NCI-H526 treated with DMSO at 0.1 percent for 48 hours (cell line): Measurements from ENCODE around the gene HDAC4.
A peak's percentile ranks its signal among the peaks of the same experiment; 100 is the strongest.
"Not testable (repeated sequence)": the region's sequence is repeated elsewhere in the genome, so short reads cannot be mapped to it uniquely, and the experiment has no call there.

Experiments used
- DNase-seq: peaks from one replicate; lab custom pipeline; 2025; lab: John Stamatoyannopoulos, UW

HDAC4 gene

GRCh38 chr2:239186516-239187357, 214.1 kb downstream of the HDAC4 start:
- DNase-seq: no peak

DNA sequence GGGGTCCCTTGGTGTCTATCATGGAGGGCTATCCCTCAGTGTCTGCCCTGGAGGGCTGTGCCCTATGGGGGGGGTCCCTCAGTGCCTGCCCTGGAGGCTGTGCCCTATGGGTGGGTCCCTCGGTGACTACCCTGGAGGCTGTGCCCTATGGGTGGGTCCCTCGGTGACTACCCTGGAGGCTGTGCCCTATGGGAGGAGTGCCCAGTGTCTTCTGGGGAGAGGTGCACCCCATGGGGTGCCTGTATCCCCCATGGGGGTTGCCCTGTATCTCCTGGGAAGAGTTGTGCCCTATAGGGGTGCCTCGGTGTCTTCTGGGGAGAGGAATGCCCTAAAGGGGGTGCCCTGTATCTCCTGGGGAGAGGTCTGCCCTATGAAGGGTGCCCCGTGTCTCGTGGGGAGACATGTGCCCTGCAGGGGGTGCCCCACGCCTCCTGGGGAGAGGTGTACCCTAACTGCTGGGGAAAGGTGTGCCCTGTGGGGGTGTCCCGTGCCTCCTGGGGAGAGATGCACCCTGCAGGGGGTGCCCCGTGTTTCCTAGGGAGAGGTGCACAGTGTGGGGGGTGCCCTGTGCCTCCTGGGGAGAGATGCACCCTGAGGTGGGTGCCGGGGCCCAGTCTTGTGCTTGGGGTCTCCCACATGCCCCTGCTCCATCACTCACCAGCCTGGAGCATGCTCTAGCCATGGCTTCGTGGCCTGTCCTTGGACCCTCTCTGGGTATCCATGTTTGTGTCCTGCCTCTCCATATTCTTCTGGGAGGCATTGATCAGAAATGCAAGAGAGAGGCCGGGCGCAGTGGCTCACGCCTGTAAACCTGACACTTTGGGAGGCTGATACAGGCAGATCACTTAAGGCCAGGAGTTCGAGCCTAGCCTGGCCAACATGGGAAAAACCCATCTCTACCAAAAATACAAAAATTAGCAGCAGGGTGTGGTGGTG, 215.6 kb downstream of the HDAC4 start:
- DNase-seq: no peak

DNA sequence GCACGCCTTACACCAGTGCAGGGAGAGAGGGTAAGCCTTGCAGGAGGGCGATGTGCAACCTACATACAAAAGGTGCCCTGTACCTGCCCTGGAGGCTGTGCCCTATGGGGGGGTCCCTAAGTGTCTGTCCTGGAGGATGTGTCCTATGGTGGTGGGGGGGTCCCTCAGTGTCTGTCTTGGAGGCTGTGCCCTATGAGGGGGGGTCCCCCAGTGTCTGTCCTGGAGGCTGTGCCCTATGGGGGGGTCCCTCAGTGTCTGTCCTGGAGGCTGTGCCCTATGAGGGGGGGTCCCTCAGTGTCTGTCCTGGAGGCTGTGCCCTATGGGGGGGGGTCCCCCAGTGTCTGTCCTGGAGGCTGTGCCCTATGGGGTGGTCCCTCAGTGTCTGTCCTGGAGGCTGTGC, 216.6 kb downstream of the HDAC4 start:
- DNase-seq: no peak

- no peak for DNase-seq
Observed at GRCh38 chr2:239182981-239183791, 217.6 kb downstream of the HDAC4 start.

GRCh38 chr2:239181903-239182581, 218.8 kb downstream of the HDAC4 start:
- DNase-seq: peak; percentile 47

DNA sequence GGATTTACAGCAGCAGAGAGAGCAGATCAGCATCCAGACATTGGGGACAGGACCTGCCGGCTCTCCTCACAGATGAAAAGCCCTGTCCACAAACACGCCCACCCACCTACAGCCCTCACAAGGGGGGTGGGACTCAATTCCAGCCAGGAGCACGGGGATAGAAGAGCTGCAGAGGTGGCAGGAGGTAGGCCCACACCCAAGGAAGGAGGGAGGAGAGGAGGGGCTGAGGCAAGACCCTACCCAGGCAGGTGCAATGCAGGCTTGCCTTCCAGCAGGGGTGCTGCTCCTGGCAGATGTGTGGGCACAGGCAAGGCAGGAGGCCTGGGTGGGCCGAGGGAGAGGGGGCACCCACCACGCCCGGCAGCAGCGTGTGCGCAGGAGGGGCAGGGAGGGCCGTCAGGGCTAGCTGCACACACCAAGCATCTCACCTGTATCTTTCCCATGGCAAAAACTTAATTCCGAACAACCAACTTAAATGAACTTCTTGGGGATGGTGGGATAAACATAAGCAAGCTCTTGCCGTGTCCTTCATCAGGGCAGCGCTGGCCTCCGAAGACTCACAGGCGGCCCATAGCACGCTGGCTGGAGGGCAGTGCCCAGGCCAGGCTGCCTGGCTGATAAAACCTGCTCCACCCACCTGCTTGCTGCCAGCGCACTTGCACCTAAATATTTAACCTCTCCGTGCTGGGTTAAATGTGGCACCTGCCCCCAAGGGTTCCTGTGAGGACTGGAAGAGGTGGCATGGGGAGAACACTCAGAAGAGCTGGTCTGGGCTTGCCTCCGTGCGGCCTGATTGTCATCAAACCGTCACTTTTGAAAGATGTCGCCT, 219.5 kb downstream of the HDAC4 start:
- DNase-seq: no peak

GRCh38 chr2:239180526-239181073, 220.2 kb downstream of the HDAC4 start:
- no peak for DNase-seq

DNA sequence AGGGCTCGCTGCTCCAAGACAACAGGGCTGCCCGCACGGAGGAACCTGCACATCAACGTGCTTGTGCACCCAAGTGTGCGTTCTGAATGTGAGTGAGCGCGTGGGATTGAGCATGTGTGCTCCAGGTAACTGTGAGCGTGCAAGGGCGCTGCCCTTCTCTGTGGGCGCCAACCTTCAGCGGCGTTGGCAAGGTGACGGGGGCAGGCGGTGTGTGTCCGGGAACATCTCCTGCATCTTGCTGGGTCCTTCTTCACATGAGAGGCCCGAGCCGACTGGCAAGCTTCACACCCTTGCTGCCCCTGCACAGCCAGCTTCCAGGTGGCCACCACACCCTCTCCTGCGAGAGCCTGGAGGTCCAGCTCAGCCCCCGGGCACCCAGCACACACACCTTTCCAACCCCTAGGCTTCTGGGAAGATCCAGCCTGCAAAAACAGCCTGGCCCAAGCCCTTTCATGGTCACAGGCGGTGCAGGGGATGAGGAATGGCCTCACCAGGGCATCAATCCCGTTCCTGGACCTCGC, 220.9 kb downstream of the HDAC4 start:
- DNase-seq: no peak

- DNase-seq: no peak
Observed at GRCh38 chr2:239178954-239179353, 221.9 kb downstream of the HDAC4 start.

DNA sequence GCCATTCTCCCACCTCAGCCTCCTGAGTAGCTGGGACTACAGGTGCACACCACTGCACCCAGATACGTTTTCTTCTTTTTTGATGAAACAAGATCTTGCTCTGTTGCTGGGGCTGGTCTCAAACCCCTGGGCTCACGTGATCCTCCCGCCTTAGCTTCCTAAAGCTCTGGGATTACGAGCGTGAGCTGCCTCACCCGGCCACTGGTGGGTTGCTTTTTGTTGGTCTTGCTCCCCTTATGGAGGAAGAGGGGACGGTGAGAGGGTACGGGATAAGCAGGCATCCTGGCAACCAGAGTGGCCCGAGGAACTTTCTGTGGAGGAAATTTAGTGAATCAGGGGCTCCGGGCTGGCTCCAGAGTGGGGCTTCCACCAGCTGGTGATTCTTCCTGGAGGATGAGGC, 222.3 kb downstream of the HDAC4 start:
- DNase-seq: no peak

DNA sequence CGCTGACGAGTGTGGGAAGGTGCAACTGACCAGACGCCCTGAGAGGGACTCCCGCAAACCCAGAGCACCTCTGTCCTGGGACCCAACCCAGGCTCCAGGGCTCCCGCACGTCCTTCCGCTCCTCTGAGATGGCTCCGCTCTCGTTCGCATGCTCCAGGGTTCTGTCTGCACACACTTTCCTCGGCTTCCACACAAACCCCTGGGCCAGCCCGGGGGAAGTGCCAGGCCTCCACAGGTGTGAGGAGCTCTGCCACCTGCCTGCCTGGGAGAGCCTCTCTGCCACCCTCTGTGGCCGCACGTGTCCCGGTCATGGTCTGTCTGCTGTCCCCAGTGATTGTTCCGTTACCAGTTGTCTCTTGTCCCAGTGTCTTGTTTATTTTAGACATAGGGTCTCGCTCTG, 222.9 kb downstream of the HDAC4 start:
- no peak for DNase-seq

GRCh38 chr2:239177325-239177724, 223.5 kb downstream of the HDAC4 start:
- no peak for DNase-seq

DNA sequence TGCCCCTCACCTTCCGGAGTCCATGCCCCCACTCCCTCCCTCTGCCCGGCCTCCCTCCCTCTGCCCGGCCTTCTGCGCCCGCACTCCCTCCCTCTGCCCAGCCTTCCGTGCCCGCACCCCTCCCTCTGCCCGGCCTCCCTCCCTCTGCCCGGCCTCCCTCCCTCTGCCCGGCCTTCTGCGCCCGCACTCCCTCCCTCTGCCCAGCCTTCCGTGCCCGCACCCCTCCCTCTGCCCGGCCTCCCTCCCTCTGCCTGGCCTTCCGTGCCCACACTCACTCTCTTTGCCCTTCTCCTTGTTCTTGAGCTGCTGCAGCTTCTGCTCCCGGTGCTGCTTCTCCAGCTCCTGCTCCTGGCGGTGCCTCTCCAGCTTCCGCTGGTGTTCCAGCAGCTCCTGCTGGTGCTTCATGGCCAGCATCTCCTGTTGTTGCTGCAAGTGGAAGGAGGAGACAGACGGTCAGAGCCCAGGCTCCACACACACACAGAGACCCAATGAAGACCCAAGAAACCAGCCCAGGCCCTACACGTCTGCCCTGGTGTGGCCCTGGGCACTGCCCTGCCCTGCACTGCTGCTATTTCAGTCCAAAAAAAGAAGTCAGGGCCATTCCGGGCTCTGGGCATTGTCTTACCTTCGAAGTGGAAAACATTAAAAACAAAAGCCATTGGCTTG, 224.5 kb downstream of the HDAC4 start:
- DNase-seq: not testable (repeated sequence)

- no peak for DNase-seq
Observed at GRCh38 chr2:239175181-239175580, 225.6 kb downstream of the HDAC4 start.

GRCh38 chr2:239173301-239173700, 227.5 kb downstream of the HDAC4 start:
- DNase-seq: no peak

GRCh38 chr2:239171643-239172042, 229.2 kb downstream of the HDAC4 start:
- DNase-seq: no peak

GRCh38 chr2:239169311-239170048, 231.3 kb downstream of the HDAC4 start:
- no peak for DNase-seq

DNA sequence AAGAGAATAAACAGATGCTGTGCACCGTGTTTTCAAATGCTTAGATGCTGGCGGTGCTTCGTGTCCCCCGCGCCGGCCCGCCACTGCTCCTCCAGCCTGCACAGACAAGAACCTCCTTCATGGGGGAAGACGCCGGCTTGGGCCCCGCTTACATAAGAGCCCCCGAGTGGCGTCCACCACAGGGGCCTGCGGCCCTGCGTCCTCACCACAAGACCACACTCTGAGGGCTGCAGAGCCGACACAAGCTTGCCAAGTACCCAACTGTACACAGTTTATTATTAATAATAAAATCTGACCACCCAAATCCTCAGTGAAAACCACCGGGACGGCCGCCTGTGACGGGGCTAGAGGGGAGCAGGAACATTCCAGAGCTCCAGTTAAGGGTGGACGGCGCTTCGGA, 232.2 kb downstream of the HDAC4 start:
- no peak for DNase-seq
